ENCODE data around the gene MTHFD2L. TPM values are rescaled to one million over a fixed set of nuclear protein-coding genes. Genes with fewer than 3 reads are reported as not detected.

Gene MTHFD2L
- total RNA-seq, 4 donors from 2014 or later, result 22.3 to 30.8 (median 27.0) TPM

DNA sequence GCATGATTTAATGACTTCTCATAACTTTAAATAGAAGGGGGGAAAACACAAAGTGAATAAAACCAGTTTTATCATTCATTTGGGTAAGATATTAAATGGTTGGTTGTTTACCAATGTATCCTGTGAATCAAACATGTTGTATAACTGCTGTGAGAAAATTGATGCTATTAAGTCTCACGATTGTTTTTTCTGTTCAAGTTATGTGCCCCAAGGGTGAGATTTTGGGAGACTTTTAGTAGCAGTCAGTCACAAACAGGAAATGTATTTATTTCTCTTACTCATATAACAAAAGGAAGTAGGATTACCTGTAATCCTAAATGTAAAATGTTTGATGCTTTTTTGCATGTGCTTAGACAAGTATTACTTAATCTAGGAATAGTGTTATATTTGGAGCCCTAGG, 39.2 kb downstream of the MTHFD2L start:
- H3K4me1 ChIP-seq, result no peaks in the 10 kb centered on the region
- no peak overlapping the region for H3K27ac ChIP-seq
- TF ChIP-seq POLR2A (IDR thresholded peaks at IDR 0.05), result no peak
- TF ChIP-seq, protein P1, sequence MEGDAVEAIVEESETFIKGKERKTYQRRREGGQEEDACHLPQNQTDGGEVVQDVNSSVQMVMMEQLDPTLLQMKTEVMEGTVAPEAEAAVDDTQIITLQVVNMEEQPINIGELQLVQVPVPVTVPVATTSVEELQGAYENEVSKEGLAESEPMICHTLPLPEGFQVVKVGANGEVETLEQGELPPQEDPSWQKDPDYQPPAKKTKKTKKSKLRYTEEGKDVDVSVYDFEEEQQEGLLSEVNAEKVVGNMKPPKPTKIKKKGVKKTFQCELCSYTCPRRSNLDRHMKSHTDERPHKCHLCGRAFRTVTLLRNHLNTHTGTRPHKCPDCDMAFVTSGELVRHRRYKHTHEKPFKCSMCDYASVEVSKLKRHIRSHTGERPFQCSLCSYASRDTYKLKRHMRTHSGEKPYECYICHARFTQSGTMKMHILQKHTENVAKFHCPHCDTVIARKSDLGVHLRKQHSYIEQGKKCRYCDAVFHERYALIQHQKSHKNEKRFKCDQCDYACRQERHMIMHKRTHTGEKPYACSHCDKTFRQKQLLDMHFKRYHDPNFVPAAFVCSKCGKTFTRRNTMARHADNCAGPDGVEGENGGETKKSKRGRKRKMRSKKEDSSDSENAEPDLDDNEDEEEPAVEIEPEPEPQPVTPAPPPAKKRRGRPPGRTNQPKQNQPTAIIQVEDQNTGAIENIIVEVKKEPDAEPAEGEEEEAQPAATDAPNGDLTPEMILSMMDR (IDR thresholded peaks at IDR 0.05), result no peak
- H3K4me3 ChIP-seq (replicated peaks in 1 of 3), result no peak overlapping the region
- 74 to 82% methylated on average over 1 of the region's 1 CpG for WGBS, 2 donors
- H3K36me3 ChIP-seq, result no peaks in the 10 kb centered on the region
- no peak for DNase-seq
- no peaks in the 10 kb centered on the region for H3K27me3 ChIP-seq
- H3K9me3 ChIP-seq, result no peaks in the 10 kb centered on the region
- intact Hi-C loops (cut with DNase I), result no loop called here

DNA sequence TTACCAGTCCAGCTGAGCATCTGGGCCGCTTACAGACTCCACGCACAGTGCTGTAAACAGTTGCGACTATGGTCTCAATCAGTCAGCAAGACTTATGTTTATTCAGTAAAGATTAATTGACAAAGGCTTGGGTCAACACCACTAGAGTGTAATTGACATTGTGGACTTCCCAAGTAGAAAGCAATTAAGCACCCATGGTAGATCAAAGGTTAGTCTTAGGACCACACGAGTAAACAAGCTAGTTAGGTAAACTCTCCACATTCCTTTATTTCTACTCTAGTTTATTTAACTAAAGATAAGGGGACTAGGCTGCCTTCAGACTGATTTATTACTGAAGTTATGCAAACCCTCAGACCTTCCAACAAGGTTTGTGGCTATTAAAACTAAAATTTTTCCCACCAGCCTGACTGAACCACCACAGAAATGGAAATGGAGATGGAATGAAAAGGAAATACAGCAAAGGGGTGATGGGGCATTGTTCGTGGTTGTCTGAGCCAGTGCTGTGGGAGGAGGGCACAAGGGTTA, 44.2 kb downstream of the MTHFD2L start:
- no peaks in the 10 kb centered on the region for H3K36me3 ChIP-seq
- no peak overlapping the region for H3K4me3 ChIP-seq (replicated peaks in 1 of 3)
- H3K27me3 ChIP-seq, result no peaks in the 10 kb centered on the region
- TF ChIP-seq, protein P1 (IDR thresholded peaks at IDR 0.05), result no peak
- no peak for TF ChIP-seq POLR2A (IDR thresholded peaks at IDR 0.05)
- no peaks in the 10 kb centered on the region for H3K4me1 ChIP-seq
- H3K9me3 ChIP-seq, result no peaks in the 10 kb centered on the region
- H3K27ac ChIP-seq, result no peak overlapping the region
- DNase-seq, result no peak
- 55 to 67% methylated on average over 5 of the region's 5 CpGs for WGBS, 2 donors
- intact Hi-C loops (cut with DNase I), result no loop called here

DNA sequence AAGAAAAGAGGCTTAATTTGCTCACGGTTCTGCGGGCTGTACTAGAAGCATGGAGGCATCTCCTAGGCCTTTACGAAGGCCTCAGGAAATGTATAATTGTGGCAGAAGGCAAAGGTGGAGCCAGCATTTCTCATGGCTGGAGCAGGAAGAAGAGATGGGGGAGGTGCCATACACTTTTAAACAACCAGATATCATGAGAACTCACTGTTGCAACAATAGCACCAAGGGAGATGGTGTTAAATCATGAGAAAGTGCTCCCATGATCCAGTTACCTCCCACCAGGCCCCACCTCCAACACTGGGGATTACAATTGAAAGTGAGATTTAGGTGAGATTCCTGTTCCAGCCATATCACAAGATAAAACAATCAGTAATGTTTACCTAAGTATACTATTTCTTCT, 45.5 kb downstream of the MTHFD2L start:
- Histone ChIP-seq H3K9me3 (no peaks in the 10 kb centered on the region), H3K27me3 (no peaks in the 10 kb centered on the region), H3K4me1 (no peaks in the 10 kb centered on the region), H3K27ac (no peak overlapping the region), H3K36me3 (no peaks in the 10 kb centered on the region), H3K4me3 (replicated peaks in 1 of 3) (no peak overlapping the region)
- DNase-seq, result no peak
- intact Hi-C loops (cut with DNase I), result no loop called here
- WGBS, 2 donors, result 83 to 95% methylated on average over 3 of the region's 3 CpGs
- TF ChIP-seq POLR2A (IDR thresholded peaks at IDR 0.05), result no peak
- TF ChIP-seq, protein P1 (IDR thresholded peaks at IDR 0.05), result no peak

DNA sequence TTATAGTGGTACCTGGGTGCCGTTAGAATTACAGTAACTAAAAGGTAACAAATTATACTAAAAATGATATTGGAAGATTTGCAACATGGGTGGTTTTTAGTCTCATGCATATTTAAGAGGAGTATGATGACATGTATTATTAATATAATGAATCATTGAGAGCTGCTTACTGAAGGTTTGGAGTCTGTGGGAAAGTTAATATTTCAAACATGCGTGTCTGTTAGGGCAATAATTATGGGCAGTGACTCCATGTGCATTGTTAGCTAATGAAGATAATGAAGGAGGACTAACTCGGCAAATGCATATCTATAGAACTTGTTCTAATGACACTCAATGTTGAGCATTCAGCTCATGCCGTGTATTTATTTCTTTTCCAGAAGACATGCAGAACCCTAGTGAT, 47.1 kb downstream of the MTHFD2L start:
- Histone ChIP-seq H3K27me3 (no peaks in the 10 kb centered on the region), H3K27ac (no peak overlapping the region), H3K36me3 (no peaks in the 10 kb centered on the region), H3K4me1 (no peaks in the 10 kb centered on the region), H3K4me3 (replicated peaks in 1 of 3) (no peak overlapping the region), H3K9me3 (no peaks in the 10 kb centered on the region)
- no peak for DNase-seq
- 87 to 89% methylated on average over 4 of the region's 4 CpGs for WGBS, 2 donors
- intact Hi-C loops (cut with DNase I), result no loop called here
- TF ChIP-seq, protein P1 (IDR thresholded peaks at IDR 0.05), result no peak
- no peak for TF ChIP-seq POLR2A (IDR thresholded peaks at IDR 0.05)

DNA sequence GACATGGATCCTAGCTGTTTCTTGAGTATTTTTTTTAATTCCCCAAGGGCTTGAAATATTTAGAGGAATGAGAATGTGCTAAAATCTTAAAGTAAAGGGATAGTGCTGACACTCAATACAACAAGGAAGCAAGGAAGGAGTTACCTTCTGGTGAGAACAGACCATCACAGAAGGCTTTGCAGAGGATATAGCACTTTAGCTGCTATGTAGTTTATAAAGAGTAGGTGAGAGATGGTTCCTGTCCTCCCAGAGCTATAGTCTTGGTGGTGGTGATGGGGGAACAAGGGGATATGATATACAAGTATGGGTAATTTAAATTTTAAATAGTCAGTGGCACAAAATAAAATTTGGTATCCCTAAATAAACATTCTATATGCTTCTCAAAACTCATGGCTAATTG, 47.6 kb downstream of the MTHFD2L start:
- Histone ChIP-seq H3K27ac (no peak overlapping the region), H3K36me3 (no peaks in the 10 kb centered on the region), H3K27me3 (no peaks in the 10 kb centered on the region), H3K4me3 (replicated peaks in 1 of 3) (no peak overlapping the region), H3K4me1 (no peaks in the 10 kb centered on the region), H3K9me3 (no peaks in the 10 kb centered on the region)
- no peak for DNase-seq
- intact Hi-C loops (cut with DNase I), result no loop called here
- TF ChIP-seq, protein P1 (IDR thresholded peaks at IDR 0.05), result no peak
- TF ChIP-seq POLR2A (IDR thresholded peaks at IDR 0.05), result no peak
